Breast epithelium (tissue), 4 donors: ENCODE results near the gene CREB3L2. TPM values are rescaled to one million over a fixed set of nuclear protein-coding genes. Genes with fewer than 3 reads are reported as not detected.

Source experiments
- DNase-seq, 2 donors: peaks; one replicate each; pipeline ENCODE4 v3.0.0-alpha.2; 2019; ENCODE audit warnings: low spot score in 2 of 2
- H3K27ac ChIP-seq, 2 donors: fragments of 200-600 bp; sonication (generic) in 1 of 2; one replicate each; pipeline ENCODE4 v1.5.1; 2016 to 2019; ENCODE audit warnings: mild to moderate bottlenecking in 1 of 2
- H3K27me3 ChIP-seq, 2 donors: fragments of 200-600 bp; sonication (generic) in 1 of 2; one replicate each; pipeline versions ENCODE4 v1.5.1 to v1.6.0; 2017 to 2019; ENCODE audit warnings: control low read depth in 1 of 2, mild to moderate bottlenecking in 1 of 2
- H3K36me3 ChIP-seq: fragments of 200-600 bp; one replicate; pipeline ENCODE4 v1.5.1; 2019
- H3K4me1 ChIP-seq, 2 donors: fragments of 200-600 bp; sonication (generic); one replicate each; pipeline ENCODE4 v1.5.1; 2016 to 2019; ENCODE audit warnings: control low read depth in 1 of 2
- H3K4me3 ChIP-seq, 3 donors: fragments of 200-600 bp; sonication (generic); 1 replicate in 2 of 3; 2 replicates in 1 of 3; pipeline ENCODE4 v1.5.1; 2016 to 2019; ENCODE audit warnings: mild to moderate bottlenecking in 3 of 3, moderate library complexity in 2 of 3
- H3K9me3 ChIP-seq, 2 donors: fragments of 200-600 bp; sonication (generic) in 1 of 2; one replicate each; pipeline ENCODE4 v1.5.1; 2016 to 2019; ENCODE audit warnings: control low read depth in 1 of 2
- CTCF ChIP-seq, 3 donors: fragments of 450-650 bp; IDR thresholded peaks; one replicate each; pipeline ENCODE4 v1.5.1; 2016 to 2017; ENCODE audit warnings: antibody characterized with exemption in 3 of 3, mild to moderate bottlenecking in 3 of 3, moderate library complexity in 3 of 3
- POLR2A ChIP-seq: fragments of 450-650 bp; IDR thresholded peaks from one replicate; pipeline ENCODE4 v1.6.1; 2016; ENCODE audit warnings: antibody characterized with exemption, mild to moderate bottlenecking, moderate library complexity
- POLR2AphosphoS5 ChIP-seq, 3 donors: sonication (generic); formaldehyde crosslinking; IDR thresholded peaks; one replicate each; pipeline ENCODE4 v1.6.1; 2017; ENCODE audit warnings: antibody characterized with exemption in 3 of 3
- intact Hi-C: fragments of 100-400 bp; cut with DNase I; formaldehyde crosslinking; loops from one replicate; pipeline ENCODE4 v1.15.1; 2023; ENCODE audit warnings: low total_unique reads
- total RNA-seq, 3 donors: library from RNA; depleted of rRNA; stranded (reverse); fragments of >200 nt; gene quantifications; one replicate each; pipeline ENCODE4 v1.1.0, GENCODE V29; 2016

The CREB3L2 gene
- total RNA-seq, 3 donors from 2014 or later, result 23.0 to 46.5 (median 40.5) TPM

- intact Hi-C loops, result no loop called here
- Histone ChIP-seq H3K27me3 (no peaks in the 10 kb centered on the region), H3K27ac (peak overlapping the region; percentile 56 to 83), H3K36me3 (no peaks in the 10 kb centered on the region), H3K4me3 (no peak overlapping the region), H3K4me1 (peaks cover 5 to 30% of the 10 kb centered on the region in 2 donors), H3K9me3 (no peaks in the 10 kb centered on the region)
- no peak for DNase-seq
- TF ChIP-seq CTCF (IDR thresholded peaks at IDR 0.05) (no peak), POLR2AphosphoS5 (IDR thresholded peaks at IDR 0.05) (no peak), POLR2A (no peak)
Measured at GRCh38 chr7:137936509-137937201, 65.2 kb downstream of the CREB3L2 start.

- TF ChIP-seq CTCF (IDR thresholded peaks at IDR 0.05) (no peak), POLR2AphosphoS5 (IDR thresholded peaks at IDR 0.05) (no peak), POLR2A (no peak)
- Histone ChIP-seq H3K9me3 (no peaks in the 10 kb centered on the region), H3K27ac (peak overlapping the region; percentile 56 to 83), H3K27me3 (no peaks in the 10 kb centered on the region), H3K4me3 (no peak overlapping the region), H3K4me1 (peaks cover 5 to 30% of the 10 kb centered on the region in 2 donors), H3K36me3 (no peaks in the 10 kb centered on the region)
- no peak for DNase-seq
- intact Hi-C loops, result no loop called here
Measured at GRCh38 chr7:137935884-137936508, 65.9 kb downstream of the CREB3L2 start.

- no peak for DNase-seq
- Histone ChIP-seq H3K4me1 (peaks cover 5 to 30% of the 10 kb centered on the region in 2 donors), H3K36me3 (no peaks in the 10 kb centered on the region), H3K4me3 (peak overlapping the region in 1 of 3 donors; percentile 2), H3K27ac (peak overlapping the region; percentile 83), H3K27me3 (no peaks in the 10 kb centered on the region), H3K9me3 (no peaks in the 10 kb centered on the region)
- TF ChIP-seq POLR2A, result no peak
- no peak for TF ChIP-seq POLR2AphosphoS5 (IDR thresholded peaks at IDR 0.05)
- TF ChIP-seq CTCF (IDR thresholded peaks at IDR 0.05), result no peak
- intact Hi-C loops, result no loop called here
Measured at GRCh38 chr7:137934941-137935883, 66.7 kb downstream of the CREB3L2 start.

GRCh38 chr7:137934176-137934826 is 67.6 kb downstream of the CREB3L2 start:
- Histone ChIP-seq H3K4me1 (peaks cover 5 to 30% of the 10 kb centered on the region in 2 donors), H3K27ac (peak overlapping the region; percentile 83), H3K36me3 (no peaks in the 10 kb centered on the region), H3K9me3 (no peaks in the 10 kb centered on the region), H3K4me3 (no peak overlapping the region), H3K27me3 (no peaks in the 10 kb centered on the region)
- intact Hi-C loops, result no loop called here
- DNase-seq, result no peak
- TF ChIP-seq POLR2AphosphoS5 (IDR thresholded peaks at IDR 0.05), result no peak
- no peak for TF ChIP-seq POLR2A
- TF ChIP-seq CTCF (IDR thresholded peaks at IDR 0.05), result no peak
